Naive thymus-derived CD4-positive, alpha-beta T cell (primary cell): ENCODE measurements around the gene TRAF2. TPM values are rescaled to one million over a fixed set of nuclear protein-coding genes. Genes with fewer than 3 reads are reported as not detected.

Experiments
- ATAC-seq: fragments of 150-1000 bp; cut with Tn5 transposase; 2 replicates; pipeline ENCODE4 v1.10.0; 2021; ENCODE audit warnings: mild to moderate bottlenecking, moderate library complexity
- CTCF ChIA-PET: fragments of 350-600 bp; sonication (Branson Sonifier 250); formaldehyde crosslinking; loops from one replicate; lab custom pipeline; 2021; ENCODE audit warnings: antibody characterized with exemption; lab: Charles Lee
- POLR2A ChIA-PET: fragments of 350-600 bp; sonication (Branson Sonifier 250); formaldehyde crosslinking; loops from one replicate; lab custom pipeline; 2021; ENCODE audit warnings: antibody characterized with exemption, inconsistent platforms; lab: Charles Lee
- DNase-seq, 9 donors: peaks; one replicate each; pipeline versions ENCODE4 v3.0.0 to v3.0.0-alpha.2; 2020 to 2022; ENCODE audit warnings: mixed read lengths in 1 of 9
- H3K27ac ChIP-seq: one replicate; pipeline ENCODE4 v1.7.0; 2013; ENCODE audit warnings: mild to moderate bottlenecking, low read depth, low read length, moderate library complexity
- H3K27me3 ChIP-seq, 2 donors: one replicate each; pipeline ENCODE4 v1.7.0; 2013; ENCODE audit warnings: low read length in 2 of 2, mild to moderate bottlenecking in 2 of 2, moderate library complexity in 2 of 2; ENCODE audit not compliant: control insufficient read depth in 2 of 2, insufficient read depth in 2 of 2
- H3K36me3 ChIP-seq, 3 experiments: 1 replicate in 2 of 3; 2 replicates in 1 of 3; pipeline ENCODE4 v1.7.0; 2013; ENCODE audit warnings: low read length in 3 of 3, mild to moderate bottlenecking in 3 of 3, moderate library complexity in 1 of 3; ENCODE audit not compliant: insufficient read depth in 3 of 3, control insufficient read depth in 2 of 3
- H3K4me1 ChIP-seq, 2 donors: one replicate each; pipeline ENCODE4 v1.7.0; 2013; ENCODE audit warnings: low read length in 2 of 2, mild to moderate bottlenecking in 2 of 2, moderate library complexity in 1 of 2; ENCODE audit not compliant: control insufficient read depth in 2 of 2, insufficient read depth in 2 of 2
- H3K4me3 ChIP-seq: 2 replicates; pipeline ENCODE4 v1.7.0; 2013; ENCODE audit warnings: mild to moderate bottlenecking, low read length
- H3K9me3 ChIP-seq, 3 experiments: 1 replicate in 2 of 3; 2 replicates in 1 of 3; pipeline ENCODE4 v1.7.0; 2013; ENCODE audit warnings: low read length in 3 of 3; ENCODE audit not compliant: control insufficient read depth in 2 of 3
- H3K27ac Mint-ChIP-seq, 9 donors: one replicate each; pipeline ENCODE4 v1.8.0; 2020 to 2022; ENCODE audit warnings: mixed read lengths in 9 of 9, mild to moderate bottlenecking in 8 of 9, moderate library complexity in 5 of 9, inconsistent platforms in 2 of 9
- H3K27me3 Mint-ChIP-seq, 5 donors: one replicate each; pipeline ENCODE4 v1.8.0; 2021 to 2022; ENCODE audit warnings: mixed read lengths in 5 of 5, mild to moderate bottlenecking in 1 of 5
- H3K36me3 Mint-ChIP-seq, 5 donors: one replicate each; pipeline ENCODE4 v1.8.0; 2020 to 2022; ENCODE audit warnings: mixed read lengths in 5 of 5, mild to moderate bottlenecking in 3 of 5, inconsistent platforms in 1 of 5
- H3K4me1 Mint-ChIP-seq, 7 donors: one replicate each; pipeline ENCODE4 v1.8.0; 2020 to 2022; ENCODE audit warnings: mixed read lengths in 7 of 7, mild to moderate bottlenecking in 3 of 7, inconsistent platforms in 1 of 7
- H3K4me3 Mint-ChIP-seq, 10 donors: one replicate each; pipeline ENCODE4 v1.8.0; 2020 to 2022; ENCODE audit warnings: mild to moderate bottlenecking in 10 of 10, mixed read lengths in 10 of 10, moderate library complexity in 6 of 10, inconsistent platforms in 2 of 10
- H3K9me3 Mint-ChIP-seq, 11 donors: one replicate each; pipeline ENCODE4 v1.8.0; 2020 to 2022; ENCODE audit warnings: mixed read lengths in 11 of 11, mild to moderate bottlenecking in 4 of 11, inconsistent platforms in 1 of 11, moderate library complexity in 1 of 11
- intact Hi-C, 2 donors: fragments of 100-400 bp; cut with micrococcal nuclease; formaldehyde crosslinking; loops; one replicate each; pipeline ENCODE4 v1.15.1; 2023
- polyA plus RNA-seq, 2 donors: library from polyadenylated mRNA; unstranded; fragments of 300-500 nt; fragmentation: Illumina TruSeq; gene quantifications; one replicate each; pipeline ENCODE4 v1.2.3, GENCODE V29; 2021
- total RNA-seq, 6 experiments: library from RNA in 5 of 6; stranded (reverse) in 5 of 6; gene quantifications; 1 replicate in 5 of 6; 2 replicates in 1 of 6; pipeline ENCODE4 v1.2.3 and lab custom pipeline; 2021 to 2026

The TRAF2 gene
- total and polyA plus RNA-seq, 7 experiments from 2014 or later = 11.9 to 72.8 (median 29.1) TPM

GRCh38 chr9:136847826-136848392, 38.4 kb upstream of the TRAF2 start:
- H3K27ac ChIP-seq = no peak overlapping the region
- H3K9me3 Mint-ChIP-seq = no peaks in the 10 kb centered on the region
- H3K4me1 Mint-ChIP-seq = peaks cover 0 to 20% (median 16%) of the 10 kb centered on the region in 7 donors
- peaks cover 0 to 10% (median 0%) of the 10 kb centered on the region in 5 donors for H3K36me3 Mint-ChIP-seq
- H3K4me3 Mint-ChIP-seq = peak overlapping the region; percentile 79 to 97 (median 86)
- H3K4me3 ChIP-seq = peak overlapping the region; percentile 53
- ChIA-PET POLR2A (interaction anchor here (0.7 to 1.2 kb wide), 3 partner anchors 15 to 182 kb away, joined by 3 to 5 read pairs (median 3); no protein-coding TSS in a partner anchor), CTCF (no interaction called here)
- H3K4me1 ChIP-seq = peaks cover 19 to 21% of the 10 kb centered on the region in 2 donors
- ATAC-seq (no peak), DNase-seq (peak in 6 of 9 donors; percentile 35 to 87 (median 46))
- no peaks in the 10 kb centered on the region for H3K9me3 ChIP-seq
- peaks cover 0 to 21% (median 0%) of the 10 kb centered on the region in 5 donors for H3K27me3 Mint-ChIP-seq
- no peaks in the 10 kb centered on the region for H3K27me3 ChIP-seq
- H3K36me3 ChIP-seq = peaks cover 0 to 12% (median 0%) of the 10 kb centered on the region in 3 experiments
- peak overlapping the region in 2 of 9 donors; percentile 21 to 92 for H3K27ac Mint-ChIP-seq
- intact Hi-C loops = loop anchor here (1.0 to 5.0 kb wide), 9 partner anchors 47 to 365 kb away; partner anchors contain the start of genes MAN1B1 (in 1 of the 2), NPDC1 (in 1 of the 2), PAXX (in 1 of the 2) and SEC16A (in 1 of the 2)

GRCh38 chr9:136848393-136849037, 37.8 kb upstream of the TRAF2 start:
- peaks cover 0 to 18% (median 13%) of the 10 kb centered on the region in 7 donors for H3K4me1 Mint-ChIP-seq
- peaks cover 0 to 10% (median 0%) of the 10 kb centered on the region in 5 donors for H3K36me3 Mint-ChIP-seq
- H3K36me3 ChIP-seq = peaks cover 0 to 12% (median 0%) of the 10 kb centered on the region in 3 experiments
- no peaks in the 10 kb centered on the region for H3K27me3 ChIP-seq
- CTCF ChIA-PET = no interaction called here
- no peak for ATAC-seq
- peak overlapping the region; percentile 99 for H3K4me3 ChIP-seq
- no peaks in the 10 kb centered on the region for H3K9me3 ChIP-seq
- no peaks in the 10 kb centered on the region for H3K9me3 Mint-ChIP-seq
- H3K27me3 Mint-ChIP-seq = peaks cover 0 to 21% (median 0%) of the 10 kb centered on the region in 5 donors
- peak overlapping the region; percentile 71 for H3K27ac ChIP-seq
- peaks cover 15 to 17% of the 10 kb centered on the region in 2 donors for H3K4me1 ChIP-seq
- H3K27ac Mint-ChIP-seq = peak overlapping the region in 5 of 9 donors; percentile 40 to 94 (median 59)
- DNase-seq = peak in 2 of 9 donors; percentile 34 to 59
- intact Hi-C loops = loop anchor here (1.0 to 5.0 kb wide), 13 partner anchors 18 to 366 kb away; partner anchors contain the start of genes EDF1 (in 2 of the 2), FBXW5 (in 2 of the 2), PAXX (in 2 of the 2) and TMEM141 (in 2 of the 2)
- H3K4me3 Mint-ChIP-seq = peak overlapping the region; percentile 73 to 97 (median 90)
- POLR2A ChIA-PET = interaction anchor here (1.1 to 1.2 kb wide), 2 partner anchors 14 to 99 kb away, joined by 3 read pairs; no protein-coding TSS in a partner anchor

GRCh38 chr9:136849038-136849959, 37.0 kb upstream of the TRAF2 start, which contains the start of gene PHPT1:
Gene PHPT1, plus strand, starts transcription at chr9:136849409. Its CDS starts 22 bp downstream, at chr9:136849431.
- peaks cover 15 to 17% of the 10 kb centered on the region in 2 donors for H3K4me1 ChIP-seq
- DNase-seq = peak; percentile 91 to 98 (median 97)
- ChIA-PET CTCF (no interaction called here), POLR2A (interaction anchor here (1.0 to 1.3 kb wide), 2 partner anchors 9 to 33 kb away, joined by 3 to 5 read pairs; no protein-coding TSS in a partner anchor)
- intact Hi-C loops = loop anchor here (1.0 to 5.0 kb wide), 13 partner anchors 17 to 366 kb away; partner anchors contain the start of genes EDF1 (in 2 of the 2), FBXW5 (in 2 of the 2), TMEM141 (in 2 of the 2) and MAN1B1 (in 1 of the 2)
- peak within 1 kb of the TSS; percentile 71 for H3K27ac ChIP-seq
- peaks cover 0 to 21% (median 0%) of the 10 kb centered on the region in 5 donors for H3K27me3 Mint-ChIP-seq
- peak; percentile 96 for ATAC-seq
- H3K4me3 ChIP-seq = peak within 1 kb of the TSS; percentile 99
- no peaks in the 10 kb centered on the region for H3K9me3 Mint-ChIP-seq
- H3K36me3 ChIP-seq = peaks cover 0 to 12% (median 0%) of the 10 kb centered on the region in 3 experiments
- peaks cover 0 to 10% (median 0%) of the 10 kb centered on the region in 5 donors for H3K36me3 Mint-ChIP-seq
- H3K4me1 Mint-ChIP-seq = peaks cover 0 to 16% (median 10%) of the 10 kb centered on the region in 7 donors
- peak within 1 kb of the TSS; percentile 86 to 97 (median 92) for H3K4me3 Mint-ChIP-seq
- H3K9me3 ChIP-seq = no peaks in the 10 kb centered on the region
- no peaks in the 10 kb centered on the region for H3K27me3 ChIP-seq
- peak within 1 kb of the TSS; percentile 40 to 94 (median 88) for H3K27ac Mint-ChIP-seq

GRCh38 chr9:136849960-136850865, 36.1 kb upstream of the TRAF2 start:
- CTCF ChIA-PET = no interaction called here
- H3K9me3 Mint-ChIP-seq = no peaks in the 10 kb centered on the region
- H3K27me3 Mint-ChIP-seq = peaks cover 0 to 19% (median 0%) of the 10 kb centered on the region in 5 donors
- POLR2A ChIA-PET = interaction anchor here (1.0 to 1.3 kb wide), 2 partner anchors 8 to 32 kb away, joined by 3 to 5 read pairs; no protein-coding TSS in a partner anchor
- H3K4me1 Mint-ChIP-seq = peaks cover 0 to 16% (median 10%) of the 10 kb centered on the region in 7 donors
- Histone ChIP-seq H3K4me3 (peak overlapping the region; percentile 57), H3K27me3 (no peaks in the 10 kb centered on the region), H3K27ac (peak overlapping the region; percentile 64), H3K4me1 (peaks cover 15 to 17% of the 10 kb centered on the region in 2 donors), H3K36me3 (peaks cover 0 to 12% (median 0%) of the 10 kb centered on the region in 3 experiments), H3K9me3 (no peaks in the 10 kb centered on the region)
- peaks cover 0 to 10% (median 0%) of the 10 kb centered on the region in 5 donors for H3K36me3 Mint-ChIP-seq
- no peak for DNase-seq
- H3K4me3 Mint-ChIP-seq = peak overlapping the region; percentile 86 to 97 (median 92)
- intact Hi-C loops = loop anchor here (1.0 to 5.0 kb wide), 13 partner anchors 16 to 367 kb away; partner anchors contain the start of genes EDF1 (in 2 of the 2), FBXW5 (in 2 of the 2), TMEM141 (in 2 of the 2) and MAN1B1 (in 1 of the 2)
- peak overlapping the region in 5 of 9 donors; percentile 28 to 88 (median 77) for H3K27ac Mint-ChIP-seq
- ATAC-seq = no peak
